Femur (tissue), 1 donor: ENCODE results near the gene RIPK3.
A peak's percentile ranks its signal among the peaks of the same experiment; 100 is the strongest.

Experiments
- DNase-seq: peaks from one replicate; pipeline ENCODE4 v3.0.0-alpha.2; 2017

The RIPK3 gene

GRCh38 chr14:24317141-24317928 lies 22.5 kb downstream of the RIPK3 start:
- DNase-seq: no peak

DNA sequence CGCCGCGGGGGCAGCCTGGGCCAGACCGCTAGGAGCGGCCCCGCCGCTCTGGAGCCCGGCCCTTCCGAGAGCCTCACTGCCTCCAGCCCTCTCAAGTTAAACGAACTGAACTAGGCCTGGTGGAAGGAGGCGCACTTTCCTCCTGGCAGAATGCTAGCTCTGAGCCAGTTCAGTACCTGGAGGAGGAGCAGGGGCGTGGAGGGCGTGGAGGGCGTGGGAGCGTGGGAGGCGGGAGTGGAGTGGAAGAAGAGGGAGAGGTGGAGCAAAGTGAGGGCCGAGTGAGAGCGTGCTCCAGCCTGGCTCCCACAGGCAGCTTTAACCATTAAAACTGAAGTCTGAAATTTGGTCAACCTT lies 23.2 kb downstream of the RIPK3 start:
- DNase-seq: no peak

DNA sequence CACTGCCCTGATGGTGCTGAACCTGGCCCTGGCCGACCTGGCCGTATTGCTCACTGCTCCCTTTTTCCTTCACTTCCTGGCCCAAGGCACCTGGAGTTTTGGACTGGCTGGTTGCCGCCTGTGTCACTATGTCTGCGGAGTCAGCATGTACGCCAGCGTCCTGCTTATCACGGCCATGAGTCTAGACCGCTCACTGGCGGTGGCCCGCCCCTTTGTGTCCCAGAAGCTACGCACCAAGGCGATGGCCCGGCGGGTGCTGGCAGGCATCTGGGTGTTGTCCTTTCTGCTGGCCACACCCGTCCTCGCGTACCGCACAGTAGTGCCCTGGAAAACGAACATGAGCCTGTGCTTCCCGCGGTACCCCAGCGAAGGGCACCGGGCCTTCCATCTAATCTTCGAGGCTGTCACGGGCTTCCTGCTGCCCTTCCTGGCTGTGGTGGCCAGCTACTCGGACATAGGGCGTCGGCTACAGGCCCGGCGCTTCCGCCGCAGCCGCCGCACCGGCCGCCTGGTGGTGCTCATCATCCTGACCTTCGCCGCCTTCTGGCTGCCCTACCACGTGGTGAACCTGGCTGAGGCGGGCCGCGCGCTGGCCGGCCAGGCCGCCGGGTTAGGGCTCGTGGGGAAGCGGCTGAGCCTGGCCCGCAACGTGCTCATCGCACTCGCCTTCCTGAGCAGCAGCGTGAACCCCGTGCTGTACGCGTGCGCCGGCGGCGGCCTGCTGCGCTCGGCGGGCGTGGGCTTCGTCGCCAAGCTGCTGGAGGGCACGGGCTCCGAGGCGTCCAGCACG lies 23.8 kb downstream of the RIPK3 start:
- peak; percentile 50 for DNase-seq

DNA sequence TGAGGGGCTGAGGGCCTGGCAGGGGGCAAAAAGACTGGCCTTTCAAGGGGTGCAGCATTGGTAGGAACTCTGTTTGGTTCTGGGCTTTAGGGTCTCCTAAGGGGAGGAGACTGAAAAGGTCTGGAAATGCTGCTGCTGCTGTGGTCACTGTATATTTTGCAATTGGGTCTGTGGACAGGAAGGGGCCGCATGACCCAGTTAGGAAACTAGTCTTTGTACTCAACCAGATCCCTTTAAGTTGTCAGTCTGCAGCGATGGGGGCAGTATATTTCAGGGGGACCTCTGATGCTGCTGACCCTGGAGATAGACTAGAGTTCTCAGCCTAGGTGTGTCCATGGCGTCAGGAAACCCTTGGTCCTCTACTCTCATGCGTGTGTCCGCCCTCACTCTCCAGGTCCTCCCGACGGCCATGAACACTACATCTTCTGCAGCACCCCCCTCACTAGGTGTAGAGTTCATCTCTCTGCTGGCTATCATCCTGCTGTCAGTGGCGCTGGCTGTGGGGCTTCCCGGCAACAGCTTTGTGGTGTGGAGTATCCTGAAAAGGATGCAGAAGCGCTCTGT lies 24.5 kb downstream of the RIPK3 start:
- DNase-seq: no peak

- DNase-seq: no peak
These were observed 25.2 kb downstream of the RIPK3 start for GRCh38 chr14:24314377-24315193.

GRCh38 chr14:24313913-24314312 lies 25.9 kb downstream of the RIPK3 start:
- no peak for DNase-seq

- DNase-seq: peak; percentile 57
These were observed 26.9 kb downstream of the RIPK3 start for GRCh38 chr14:24312736-24313507.

DNA sequence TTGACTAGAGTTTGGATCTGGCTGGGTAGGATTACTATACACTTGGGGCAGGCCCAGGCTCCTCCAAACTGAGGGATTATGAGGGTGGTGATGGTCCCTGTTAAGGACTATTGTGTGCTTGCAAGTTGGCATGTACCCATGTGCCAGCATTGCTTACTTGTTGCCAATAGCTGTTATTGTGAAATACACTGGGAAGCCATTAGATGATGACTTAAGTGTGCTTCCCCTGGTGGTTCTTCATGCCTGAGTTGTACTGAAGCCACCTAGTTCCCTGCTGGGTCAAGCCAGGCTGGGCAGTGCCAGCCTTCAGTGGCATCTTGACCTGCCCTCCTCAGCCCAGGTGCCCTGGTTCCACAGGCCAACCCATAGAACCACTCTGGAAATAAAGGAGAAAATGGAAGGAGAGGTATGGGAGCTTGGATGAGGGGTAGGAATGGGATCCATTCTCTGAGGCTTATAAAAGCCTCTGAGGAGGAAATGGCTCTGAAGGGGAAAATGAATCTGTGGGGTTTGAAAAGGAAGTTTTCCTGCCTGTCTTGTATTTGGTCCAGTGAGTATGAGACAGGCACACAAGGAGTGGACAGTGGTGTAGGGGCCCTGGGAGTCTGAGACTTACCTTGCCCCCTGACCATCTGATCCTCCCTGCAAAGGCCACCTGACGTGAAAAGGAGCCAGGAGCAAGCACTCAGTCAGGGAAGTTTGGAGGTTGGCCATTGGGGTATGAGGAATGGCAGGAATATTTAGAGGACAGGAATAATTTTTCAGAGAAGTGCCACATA lies 27.8 kb downstream of the RIPK3 start:
- no peak for DNase-seq

DNA sequence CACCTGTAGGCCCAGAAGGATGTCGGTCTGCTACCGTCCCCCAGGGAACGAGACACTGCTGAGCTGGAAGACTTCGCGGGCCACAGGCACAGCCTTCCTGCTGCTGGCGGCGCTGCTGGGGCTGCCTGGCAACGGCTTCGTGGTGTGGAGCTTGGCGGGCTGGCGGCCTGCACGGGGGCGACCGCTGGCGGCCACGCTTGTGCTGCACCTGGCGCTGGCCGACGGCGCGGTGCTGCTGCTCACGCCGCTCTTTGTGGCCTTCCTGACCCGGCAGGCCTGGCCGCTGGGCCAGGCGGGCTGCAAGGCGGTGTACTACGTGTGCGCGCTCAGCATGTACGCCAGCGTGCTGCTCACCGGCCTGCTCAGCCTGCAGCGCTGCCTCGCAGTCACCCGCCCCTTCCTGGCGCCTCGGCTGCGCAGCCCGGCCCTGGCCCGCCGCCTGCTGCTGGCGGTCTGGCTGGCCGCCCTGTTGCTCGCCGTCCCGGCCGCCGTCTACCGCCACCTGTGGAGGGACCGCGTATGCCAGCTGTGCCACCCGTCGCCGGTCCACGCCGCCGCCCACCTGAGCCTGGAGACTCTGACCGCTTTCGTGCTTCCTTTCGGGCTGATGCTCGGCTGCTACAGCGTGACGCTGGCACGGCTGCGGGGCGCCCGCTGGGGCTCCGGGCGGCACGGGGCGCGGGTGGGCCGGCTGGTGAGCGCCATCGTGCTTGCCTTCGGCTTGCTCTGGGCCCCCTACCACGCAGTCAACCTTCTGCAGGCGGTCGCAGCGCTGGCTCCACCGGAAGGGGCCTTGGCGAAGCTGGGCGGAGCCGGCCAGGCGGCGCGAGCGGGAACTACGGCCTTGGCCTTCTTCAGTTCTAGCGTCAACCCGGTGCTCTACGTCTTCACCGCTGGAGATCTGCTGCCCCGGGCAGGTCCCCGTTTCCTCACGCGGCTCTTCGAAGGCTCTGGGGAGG lies 28.9 kb downstream of the RIPK3 start, which contains the start of gene LTB4R:
Gene LTB4R, plus strand, starts transcription at position 857 of the 959 bp plus-strand sequence. CDS start 4,150 bp downstream, outside the sequence.
- DNase-seq: peak; percentile 87

DNA sequence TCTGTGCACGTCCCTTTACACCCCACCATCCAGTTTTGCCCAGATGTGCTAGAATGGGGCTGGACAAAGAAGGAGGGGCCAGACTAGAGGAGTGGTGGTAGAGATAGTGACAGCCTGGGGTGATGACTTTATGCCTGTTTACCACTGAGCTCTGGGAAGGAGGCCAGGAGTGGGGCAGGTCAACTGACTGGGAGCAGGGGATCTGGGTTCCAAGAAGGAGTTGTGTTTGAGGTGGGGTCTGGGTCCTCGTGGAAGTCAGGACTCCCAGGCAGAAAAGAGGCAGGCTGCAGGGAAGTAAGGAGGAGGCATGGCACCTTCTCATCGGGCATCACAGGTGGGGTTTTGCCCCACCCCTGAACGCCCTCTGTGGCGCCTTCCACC lies 29.5 kb downstream of the RIPK3 start:
- DNase-seq: peak; percentile 57

DNA sequence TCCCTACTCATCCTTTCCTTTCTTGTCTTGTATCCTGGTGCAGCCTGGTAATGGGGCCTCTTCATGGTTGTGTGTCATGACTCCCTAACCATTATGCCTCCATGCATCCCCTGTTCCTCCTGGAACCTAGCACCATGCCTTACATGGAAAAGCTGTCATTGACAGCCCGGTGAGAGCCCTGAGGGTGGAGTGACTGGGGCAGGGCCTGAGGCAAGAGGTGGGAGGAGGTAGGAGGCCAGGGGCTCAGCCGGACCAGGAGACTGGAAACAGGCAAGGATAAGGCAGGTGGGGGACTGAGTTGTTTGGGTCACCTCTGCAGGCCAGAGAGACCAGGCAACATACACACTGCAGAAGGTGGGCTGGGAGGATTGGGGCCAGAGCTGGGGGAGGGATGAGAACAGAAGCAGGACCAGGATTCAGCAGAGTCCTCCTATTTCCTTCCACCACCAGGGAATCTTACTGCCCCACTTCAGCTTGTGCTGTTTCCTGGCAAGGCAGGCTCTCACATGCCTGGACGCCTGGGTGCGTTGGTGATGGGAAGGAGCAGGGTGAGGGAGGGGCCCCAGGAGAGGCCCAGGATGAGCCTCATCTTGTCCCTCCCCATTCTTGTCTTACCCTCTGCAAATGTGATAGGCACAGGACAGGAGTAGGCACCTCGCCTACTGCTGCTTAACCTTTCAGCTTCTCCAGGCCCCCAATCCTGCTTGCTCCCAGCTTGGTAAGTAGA lies 30.1 kb downstream of the RIPK3 start, which contains the start of gene LTB4R2:
Gene LTB4R2, plus strand, starts transcription at position 603 of the 727 bp plus-strand sequence. CDS start 525 bp downstream, outside the sequence.
- no peak for DNase-seq

GRCh38 chr14:24308342-24309124 lies 31.3 kb downstream of the RIPK3 start:
- no peak for DNase-seq

- DNase-seq: peak; percentile 62
These were observed 32.0 kb downstream of the RIPK3 start, which contains the start of gene CIDEB for GRCh38 chr14:24307575-24308341. CIDEB (minus strand) TSS chr14:24307977; CDS start chr14:24307858, 119 bp downstream.

- no peak for DNase-seq
These were observed 32.6 kb downstream of the RIPK3 start for GRCh38 chr14:24307156-24307574.

DNA sequence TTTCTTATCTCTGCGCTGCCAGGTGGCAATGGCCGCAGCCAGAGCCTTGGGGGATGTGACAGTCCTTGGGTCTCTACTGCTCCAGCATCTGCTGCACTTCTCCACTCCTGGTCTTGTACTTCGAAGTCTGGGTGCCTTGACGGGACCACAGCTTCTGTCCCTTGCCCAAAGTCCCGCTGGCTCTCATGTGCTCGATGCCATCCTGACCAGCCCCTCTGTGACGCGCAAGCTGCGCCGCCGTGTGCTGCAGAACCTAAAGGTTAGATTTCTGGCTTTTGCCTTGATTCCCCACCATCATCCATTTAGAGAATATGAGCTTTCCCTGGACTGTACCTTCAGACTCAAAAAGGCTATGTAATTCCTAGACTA lies 35.8 kb downstream of the RIPK3 start:
- DNase-seq: no peak

DNA sequence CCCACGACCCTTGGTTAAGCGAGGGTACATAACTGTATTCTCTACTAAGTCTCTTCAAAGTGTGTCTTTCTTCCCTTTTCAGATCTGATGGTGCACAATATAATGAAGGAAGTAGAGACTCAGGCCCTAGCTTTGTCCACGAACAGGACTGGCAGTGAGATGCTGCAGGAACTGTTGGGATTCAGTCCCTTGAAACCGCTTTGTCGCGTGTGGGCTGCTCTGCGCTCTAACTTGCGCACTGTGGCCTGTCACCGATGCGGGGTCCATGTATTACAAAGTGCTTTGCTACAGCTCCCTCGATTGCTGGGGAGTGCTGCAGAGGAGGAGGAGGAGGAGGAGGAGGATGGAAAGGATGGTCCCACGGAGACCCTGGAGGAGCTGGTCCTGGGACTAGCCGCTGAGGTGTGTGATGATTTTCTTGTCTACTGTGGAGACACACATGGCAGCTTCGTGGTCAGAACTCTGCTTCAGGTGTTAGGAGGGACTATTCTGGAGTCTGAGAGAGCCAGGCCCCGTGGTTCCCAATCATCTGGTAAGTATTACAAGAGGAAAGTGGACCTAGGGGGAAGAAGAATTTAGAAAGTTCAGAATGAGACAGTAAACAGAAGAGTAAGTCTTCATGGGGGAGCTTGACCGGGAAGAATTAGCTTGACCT lies 39.3 kb downstream of the RIPK3 start:
- no peak for DNase-seq
